Kasumi-1 (cell line): ENCODE measurements around the gene SNCAIP.
"Not testable (repeated sequence)": the region's sequence is repeated elsewhere in the genome, so short reads cannot be mapped to it uniquely, and the experiment has no call there.

Source experiments
- DNase-seq, 2 experiments: peaks; one replicate each; lab custom pipeline; 2025; lab: John Stamatoyannopoulos, UW

The SNCAIP gene

GRCh38 chr5:122468351-122469116, 156.5 kb downstream of the SNCAIP start:
- peak in 1 of 2 experiments; percentile 19 for DNase-seq

- DNase-seq, result no peak
Observed at GRCh38 chr5:122469384-122469919, 157.4 kb downstream of the SNCAIP start.

GRCh38 chr5:122470365-122470764, 158.3 kb downstream of the SNCAIP start:
- DNase-seq, result no peak

DNA sequence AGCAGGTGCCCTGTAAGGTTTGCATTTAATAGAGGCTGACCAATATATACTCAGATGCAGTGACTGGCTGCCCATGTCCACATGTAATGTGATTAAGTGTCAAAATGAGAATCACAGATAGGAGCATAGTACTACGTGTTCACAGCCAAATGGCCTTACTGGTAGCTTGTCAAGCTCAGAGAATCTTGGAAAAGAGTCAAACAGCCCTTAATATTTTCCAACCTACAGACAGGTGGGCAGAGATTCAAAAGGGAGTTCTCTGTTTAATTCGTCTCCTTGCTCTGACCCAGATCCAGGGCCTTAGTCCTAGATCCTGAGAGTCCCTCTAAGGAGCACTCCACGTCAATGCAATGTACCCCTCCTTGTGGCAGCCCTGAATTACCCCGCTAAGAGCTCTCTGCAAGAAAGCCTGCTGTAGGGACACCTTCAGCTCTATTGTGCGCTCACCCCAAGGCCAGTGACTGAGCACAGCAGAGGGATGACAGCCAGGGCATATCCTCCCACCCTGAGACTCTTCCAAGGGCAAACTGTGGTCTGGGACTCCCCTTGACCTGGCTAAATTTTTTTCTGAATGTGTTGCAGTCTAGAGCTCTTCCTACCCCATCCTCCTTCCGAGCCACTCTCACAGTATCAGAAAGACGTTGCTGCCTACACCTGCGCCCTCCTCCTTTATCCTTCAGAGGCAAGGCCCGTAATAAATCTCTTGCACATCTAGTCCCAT, 159.2 kb downstream of the SNCAIP start:
- no peak for DNase-seq

- DNase-seq, result no peak
Observed at GRCh38 chr5:122471752-122472061, 159.7 kb downstream of the SNCAIP start.

DNA sequence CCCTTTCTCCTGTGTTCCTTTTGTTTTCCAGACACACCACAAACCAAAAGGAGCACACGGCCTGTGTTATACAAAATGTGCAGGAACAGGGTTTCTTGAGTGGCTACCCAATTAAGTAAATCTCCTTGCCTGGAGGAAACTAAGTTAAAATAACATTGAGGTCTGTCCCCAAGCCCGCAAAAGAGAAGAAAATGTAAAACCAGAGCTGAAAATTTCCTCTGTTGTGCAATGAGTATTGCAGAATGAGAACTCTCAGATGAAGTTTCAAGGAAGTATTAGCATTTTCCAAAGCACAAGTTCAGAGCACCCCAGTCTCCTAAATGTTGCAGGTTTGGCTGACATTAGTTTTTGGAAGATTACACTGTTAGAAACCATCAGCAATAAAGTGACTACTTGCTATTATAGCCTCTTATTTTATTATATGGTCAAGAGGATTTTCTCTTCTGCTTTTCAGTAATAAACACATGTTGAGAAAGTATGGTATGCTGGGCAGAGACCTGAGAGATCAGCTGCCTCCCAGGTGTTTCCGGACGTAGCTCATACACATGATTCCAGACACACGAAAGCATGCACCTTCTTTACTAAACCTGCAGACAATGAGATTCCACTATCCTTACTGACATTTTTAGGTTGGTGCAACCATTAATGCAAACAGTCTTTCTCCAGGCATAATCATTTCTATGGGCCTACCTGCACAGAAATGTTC, 161.3 kb downstream of the SNCAIP start:
- DNase-seq, result peak; percentile 56 to 68

DNA sequence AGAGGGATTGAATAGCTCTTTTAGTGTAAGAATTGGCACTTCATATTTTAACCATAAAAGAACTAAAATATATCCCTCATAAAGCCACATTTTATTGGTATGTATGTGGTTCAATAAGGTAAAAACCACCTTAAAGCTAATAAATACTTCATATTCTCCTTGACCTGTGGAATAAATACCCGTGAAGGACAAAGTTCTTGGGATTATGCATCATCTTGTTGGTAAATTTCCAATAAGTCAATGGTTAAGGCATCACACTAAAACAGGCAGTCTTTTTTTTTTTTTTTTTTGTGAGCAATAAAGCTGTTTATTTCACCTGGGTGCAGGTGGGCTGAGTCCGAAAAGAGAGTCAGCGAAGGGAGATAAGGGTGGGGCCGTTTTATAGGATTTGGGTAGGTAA, 161.9 kb downstream of the SNCAIP start:
- DNase-seq, result no peak

DNA sequence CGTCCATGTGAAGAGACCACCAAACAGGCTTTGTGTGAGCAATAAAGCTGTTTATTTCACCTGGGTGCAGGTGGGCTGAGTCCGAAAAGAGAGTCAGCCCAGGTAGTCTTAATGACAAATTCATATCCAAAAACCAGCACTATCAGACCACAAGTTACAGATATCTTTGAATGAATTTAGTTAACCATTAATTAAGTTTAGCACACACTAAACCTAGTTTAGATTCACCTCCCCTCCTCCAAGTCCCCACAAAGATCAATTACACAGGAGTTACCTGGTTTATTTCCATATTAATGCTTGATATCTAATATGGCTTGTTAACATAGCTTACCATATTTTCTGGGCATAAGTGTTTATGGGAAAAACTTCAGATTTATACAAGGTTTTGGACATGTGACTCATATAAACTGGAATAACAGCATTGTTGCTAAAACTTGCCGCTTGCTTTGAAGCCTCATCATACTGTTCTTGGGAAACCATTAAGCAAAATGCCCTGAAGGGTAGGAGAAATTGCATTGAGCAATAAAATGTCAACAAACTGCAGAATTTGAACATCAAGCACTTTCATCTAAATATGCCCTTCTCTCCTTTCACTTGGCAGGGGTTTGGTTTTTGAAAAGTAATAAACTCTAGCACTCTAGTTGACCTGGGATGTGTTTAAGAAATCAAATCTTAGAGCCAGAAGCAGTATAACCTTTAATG, 166.9 kb downstream of the SNCAIP start:
- no peak for DNase-seq

DNA sequence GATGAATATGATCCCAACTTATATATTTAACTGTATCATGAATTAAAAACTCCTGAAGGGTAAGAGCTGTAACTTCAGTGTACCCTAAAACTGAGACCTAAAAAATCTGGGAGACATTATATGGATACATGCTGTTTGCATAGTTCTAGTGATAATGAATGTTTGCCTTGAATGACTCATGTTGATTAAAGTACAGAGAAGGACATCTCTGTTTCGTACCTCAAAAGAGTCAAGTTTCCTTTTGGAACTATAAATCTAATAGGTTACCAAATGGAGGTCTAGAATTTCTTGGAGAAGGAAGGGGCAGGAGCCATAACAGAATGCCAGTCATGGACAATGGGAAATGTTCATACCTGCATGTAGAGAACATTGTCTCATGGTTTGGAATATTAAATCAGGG, 168.1 kb downstream of the SNCAIP start:
- DNase-seq, result no peak

DNA sequence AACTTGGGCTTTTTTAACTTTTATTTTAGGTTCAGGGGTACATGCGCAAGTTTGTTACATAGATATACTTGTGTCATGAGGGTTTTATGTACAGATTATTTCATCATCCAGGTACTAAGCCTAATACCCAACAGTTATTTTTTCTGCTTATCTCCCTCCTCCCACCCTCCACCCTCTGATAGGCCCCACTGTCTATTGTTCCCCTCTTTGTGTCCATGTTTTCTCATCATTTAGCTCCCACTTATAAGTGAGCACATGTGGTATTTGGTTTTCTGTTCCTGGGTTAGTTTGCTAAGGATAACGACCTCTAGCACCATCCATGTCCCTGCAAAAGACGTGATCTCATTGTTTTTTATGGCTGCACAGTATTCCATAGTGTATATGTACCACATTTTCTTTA, 172.1 kb downstream of the SNCAIP start:
- DNase-seq, result no peak

- no peak for DNase-seq
Observed at GRCh38 chr5:122485226-122485625, 173.2 kb downstream of the SNCAIP start.

- not testable (repeated sequence) for DNase-seq
Observed at GRCh38 chr5:122486616-122487015, 174.6 kb downstream of the SNCAIP start.

DNA sequence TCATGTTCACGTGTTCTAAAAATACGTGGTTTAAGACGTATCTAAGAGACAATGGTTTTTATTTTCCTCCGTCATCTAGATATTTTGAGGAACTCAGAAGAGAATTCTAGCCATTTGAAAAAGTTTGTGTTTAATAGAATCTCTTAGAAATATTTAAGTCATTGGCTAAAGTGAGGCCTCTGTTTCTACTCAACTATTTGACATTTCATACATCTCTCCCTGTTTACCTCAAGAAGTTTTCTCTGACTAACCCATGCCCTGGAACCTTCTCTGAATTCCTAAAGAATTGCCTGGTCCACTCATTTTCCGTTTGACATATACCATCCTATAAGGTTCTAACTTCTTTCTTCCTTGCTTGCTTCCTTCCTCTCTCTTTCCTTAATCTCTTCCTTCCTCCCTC, 178.7 kb downstream of the SNCAIP start:
- no peak for DNase-seq

DNA sequence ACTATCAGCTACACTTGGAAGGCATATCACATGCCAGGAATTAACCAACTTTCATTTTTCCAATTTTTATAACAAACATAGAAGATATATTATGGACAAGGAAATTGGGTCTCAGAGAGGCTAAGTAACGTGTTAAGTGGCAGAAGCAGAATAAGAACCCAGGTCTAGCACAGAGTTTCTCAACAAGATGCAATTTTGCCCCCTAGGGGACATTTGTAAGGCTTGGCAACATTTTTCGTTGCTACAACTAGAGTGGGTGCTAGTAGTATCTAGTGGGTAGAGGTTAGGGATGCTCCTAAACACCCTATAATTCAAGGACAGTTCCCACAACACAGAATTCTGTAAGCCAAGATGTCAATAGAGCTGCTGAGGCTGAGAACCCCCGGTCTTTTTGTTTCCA, 180.6 kb downstream of the SNCAIP start:
- peak; percentile 41 to 58 for DNase-seq

DNA sequence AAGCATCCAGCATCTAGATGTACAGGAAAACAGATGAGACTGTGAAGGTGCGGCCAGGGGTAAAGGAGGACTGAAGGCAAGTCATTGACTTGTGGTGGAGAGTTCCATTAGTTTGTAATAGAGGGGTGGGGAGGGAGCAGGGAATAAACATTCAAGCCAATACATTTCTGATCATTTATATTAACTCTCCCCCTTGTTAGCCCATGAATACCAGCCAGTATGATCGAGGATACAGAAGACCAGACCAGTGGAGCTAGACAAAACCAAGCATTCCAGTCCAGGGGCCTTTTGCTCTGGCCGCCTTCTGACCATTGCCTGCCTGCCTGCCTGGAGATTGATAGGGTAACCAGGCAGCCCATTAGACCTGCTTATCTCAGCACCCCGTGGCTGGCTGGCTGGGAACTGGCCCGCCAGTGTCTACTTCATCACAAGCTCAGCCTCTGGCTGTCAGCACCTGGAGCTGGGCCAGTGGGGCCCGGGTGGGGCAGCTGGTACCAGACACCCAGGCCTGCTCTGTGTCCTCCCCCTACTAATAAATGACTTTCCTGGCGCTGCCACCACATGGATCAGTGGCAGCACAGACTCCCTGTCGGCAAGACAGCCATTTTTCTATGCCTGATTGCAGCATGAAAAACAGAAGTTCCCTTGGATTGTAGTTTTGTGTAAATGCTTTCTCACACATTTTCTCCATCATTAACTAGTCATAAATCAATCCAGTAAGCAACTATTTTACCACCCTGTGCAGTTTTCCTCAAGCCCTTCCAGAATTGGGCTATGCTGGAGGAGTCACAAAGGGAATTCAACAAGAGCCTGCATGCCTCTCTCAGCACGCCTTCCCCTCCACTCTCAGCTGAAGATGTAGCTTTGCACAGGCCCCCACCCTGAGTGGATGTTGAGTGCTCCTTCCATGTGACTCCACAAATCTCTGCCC, 181.3 kb downstream of the SNCAIP start:
- DNase-seq, result no peak

DNA sequence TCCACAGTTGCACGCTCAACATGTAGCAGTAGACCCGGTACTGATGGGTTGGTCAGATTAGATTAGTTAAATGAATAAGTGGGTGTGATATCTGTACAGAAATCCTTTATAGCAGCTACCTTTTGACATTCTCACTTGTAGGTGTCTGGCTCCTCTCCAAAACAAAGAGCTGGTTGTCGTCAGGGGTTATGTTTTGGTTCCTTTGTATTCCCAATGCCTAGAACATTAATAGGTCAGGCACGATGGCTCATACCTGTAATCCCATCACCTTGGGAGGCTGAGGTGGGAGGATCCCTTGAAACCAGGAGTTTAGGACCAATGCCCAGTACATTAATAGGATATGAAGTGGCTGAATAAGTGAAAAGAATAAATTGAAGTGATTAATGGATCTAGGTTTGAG, 182.1 kb downstream of the SNCAIP start:
- DNase-seq, result no peak

- no peak for DNase-seq
Observed at GRCh38 chr5:122498163-122498562, 186.1 kb downstream of the SNCAIP start.

GRCh38 chr5:122499585-122499984, 187.5 kb downstream of the SNCAIP start:
- DNase-seq, result no peak

GRCh38 chr5:122500245-122501088, 188.4 kb downstream of the SNCAIP start:
- peak; percentile 10 to 41 for DNase-seq

DNA sequence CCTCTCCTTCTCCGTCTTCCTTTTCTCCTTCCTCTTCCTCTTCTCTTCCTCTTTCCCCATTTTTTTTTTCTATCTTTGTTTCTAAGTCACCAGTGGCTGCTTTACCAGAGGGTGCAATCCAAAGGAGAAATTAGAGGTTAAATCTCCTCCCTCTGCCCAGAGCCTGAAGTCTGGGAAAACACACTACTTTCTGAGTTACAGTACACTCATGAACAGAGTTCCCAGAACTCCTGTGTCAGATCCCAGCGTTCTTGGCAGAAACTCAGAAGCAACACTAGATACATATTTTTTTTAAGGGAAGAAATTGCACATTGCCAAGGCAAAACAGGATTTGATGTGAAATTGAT, 189.0 kb downstream of the SNCAIP start:
- DNase-seq, result no peak
